Activated T-helper 2 cell treated with anti-CD3 and anti-CD28 coated beads, Interferon-gamma antibody, Interleukin-2, Interleukin-4, amounts not matched to agents 10 μg/mL and 5 μg/mL and 100 μg/mL, durations not matched to agents 14 hours and 24 hours and 36 hours (primary cell): ENCODE results near the gene PGAM2. TPM values are rescaled to one million over a fixed set of nuclear protein-coding genes. Genes with fewer than 3 reads are reported as not detected.

ENCODE experiments used
- DNase-seq: peaks from one replicate; pipeline ENCODE4 v3.0.0; 2021; ENCODE audit warnings: low spot score
- H3K27ac Mint-ChIP-seq: one replicate; pipeline ENCODE4 v1.8.0; 2021; ENCODE audit warnings: mixed read lengths
- H3K27me3 Mint-ChIP-seq: one replicate; pipeline ENCODE4 v1.8.0; 2021; ENCODE audit warnings: low read depth, mixed read lengths
- H3K36me3 Mint-ChIP-seq: one replicate; pipeline ENCODE4 v1.8.0; 2021; ENCODE audit warnings: low read depth, mixed read lengths
- H3K4me1 Mint-ChIP-seq: one replicate; pipeline ENCODE4 v1.8.0; 2021; ENCODE audit warnings: low read depth, mixed read lengths
- H3K4me3 Mint-ChIP-seq: one replicate; pipeline ENCODE4 v1.8.0; 2021; ENCODE audit warnings: low read depth, mild to moderate bottlenecking, moderate library complexity, mixed read lengths
- H3K9me3 Mint-ChIP-seq: one replicate; pipeline ENCODE4 v1.8.0; 2021; ENCODE audit warnings: mixed read lengths
- intact Hi-C: fragments of 100-400 bp; cut with micrococcal nuclease; formaldehyde crosslinking; loops from one replicate; pipeline ENCODE4 v1.15.1; 2023
- total RNA-seq: library from RNA; stranded (reverse); gene quantifications from 2 replicates; pipeline ENCODE4 v1.2.3, GENCODE V29; 2022

PGAM2 gene
- total RNA-seq, 1 donor from 2014 or later: 0.73 TPM

GRCh38 chr7:44085546-44085945 is 20.2 kb upstream of the PGAM2 start:
- H3K27me3 Mint-ChIP-seq: no peaks in the 10 kb centered on the region
- H3K27ac Mint-ChIP-seq: no peak overlapping the region
- intact Hi-C loops: no loop called here

GRCh38 chr7:44084701-44085100 is 19.3 kb upstream of the PGAM2 start:
- peaks cover 20% of the 10 kb centered on the region for H3K4me1 Mint-ChIP-seq
- H3K27me3 Mint-ChIP-seq: no peaks in the 10 kb centered on the region
- DNase-seq: no peak
- H3K4me3 Mint-ChIP-seq: no peak overlapping the region
- intact Hi-C loops: no loop called here
- H3K27ac Mint-ChIP-seq: no peak overlapping the region
- no peaks in the 10 kb centered on the region for H3K9me3 Mint-ChIP-seq
- peaks cover 17% of the 10 kb centered on the region for H3K36me3 Mint-ChIP-seq

More at GRCh38 chr7:44085546-44085945, 20.2 kb upstream of the PGAM2 start:
- Mint-ChIP-seq H3K4me1 (peaks cover 17% of the 10 kb centered on the region), H3K36me3 (peaks cover 10% of the 10 kb centered on the region), H3K4me3 (no peak overlapping the region), H3K9me3 (no peaks in the 10 kb centered on the region)
- DNase-seq: no peak

GRCh38 chr7:44083796-44084195 is 18.4 kb upstream of the PGAM2 start:
- Mint-ChIP-seq H3K4me1 (peaks cover 22% of the 10 kb centered on the region), H3K36me3 (peaks cover 21% of the 10 kb centered on the region), H3K27me3 (no peaks in the 10 kb centered on the region), H3K9me3 (no peaks in the 10 kb centered on the region), H3K27ac (peak overlapping the region; percentile 26), H3K4me3 (peak overlapping the region; percentile 66)
- intact Hi-C loops: loop anchor here (2.0 kb wide), 2 partner anchors 65 to 117 kb away; partner anchors contain the start of gene YKT6
- no peak for DNase-seq

DNA sequence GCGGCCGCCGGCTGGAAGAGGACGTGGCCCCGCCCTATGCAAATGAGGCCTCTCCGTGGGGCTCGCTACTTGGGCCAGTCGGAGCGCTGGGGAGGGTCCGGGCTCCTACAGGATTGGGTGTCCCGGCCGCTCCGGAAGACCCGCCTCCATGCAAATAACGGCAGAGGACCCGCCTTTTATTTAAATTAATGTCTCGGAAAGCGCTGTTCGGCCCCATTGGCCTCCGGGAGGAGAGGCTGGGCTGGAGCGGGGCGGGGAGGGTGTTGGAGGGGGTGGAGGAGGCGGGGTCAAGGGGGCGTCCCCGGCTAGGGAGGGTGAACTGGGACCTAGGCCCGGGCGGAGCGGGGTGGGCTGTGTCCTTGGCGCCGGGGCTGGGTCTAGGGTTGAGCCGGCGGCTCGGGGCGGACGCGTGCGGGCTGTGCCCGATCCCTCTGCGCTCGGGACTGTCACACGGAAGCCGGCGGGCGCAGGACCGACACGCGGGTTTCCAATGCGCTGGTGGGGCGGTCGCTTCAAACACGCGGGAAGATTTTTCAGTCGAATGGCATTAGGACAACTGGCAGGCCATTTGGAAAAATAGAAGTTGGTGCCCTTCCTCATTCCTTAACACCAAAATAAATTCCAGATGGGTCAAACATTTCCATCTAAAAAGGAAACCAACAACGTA is 17.3 kb upstream of the PGAM2 start:
- peak overlapping the region; percentile 80 for H3K4me3 Mint-ChIP-seq
- no peaks in the 10 kb centered on the region for H3K27me3 Mint-ChIP-seq
- no peaks in the 10 kb centered on the region for H3K9me3 Mint-ChIP-seq
- peaks cover 32% of the 10 kb centered on the region for H3K36me3 Mint-ChIP-seq
- peak overlapping the region; percentile 67 for H3K27ac Mint-ChIP-seq
- H3K4me1 Mint-ChIP-seq: peaks cover 29% of the 10 kb centered on the region
- intact Hi-C loops: loop anchor here (1.0 to 2.0 kb wide), 5 partner anchors 38 to 176 kb away; partner anchors contain the start of genes DBNL, POLD2 and YKT6
- peak; percentile 98 for DNase-seq

GRCh38 chr7:44081266-44081748 is 15.9 kb upstream of the PGAM2 start:
- DNase-seq: no peak
- Mint-ChIP-seq H3K27me3 (no peaks in the 10 kb centered on the region), H3K27ac (peak overlapping the region; percentile 94), H3K36me3 (peaks cover 42% of the 10 kb centered on the region), H3K9me3 (no peaks in the 10 kb centered on the region), H3K4me1 (peaks cover 31% of the 10 kb centered on the region), H3K4me3 (peak overlapping the region; percentile 87)
- intact Hi-C loops: no loop called here

DNA sequence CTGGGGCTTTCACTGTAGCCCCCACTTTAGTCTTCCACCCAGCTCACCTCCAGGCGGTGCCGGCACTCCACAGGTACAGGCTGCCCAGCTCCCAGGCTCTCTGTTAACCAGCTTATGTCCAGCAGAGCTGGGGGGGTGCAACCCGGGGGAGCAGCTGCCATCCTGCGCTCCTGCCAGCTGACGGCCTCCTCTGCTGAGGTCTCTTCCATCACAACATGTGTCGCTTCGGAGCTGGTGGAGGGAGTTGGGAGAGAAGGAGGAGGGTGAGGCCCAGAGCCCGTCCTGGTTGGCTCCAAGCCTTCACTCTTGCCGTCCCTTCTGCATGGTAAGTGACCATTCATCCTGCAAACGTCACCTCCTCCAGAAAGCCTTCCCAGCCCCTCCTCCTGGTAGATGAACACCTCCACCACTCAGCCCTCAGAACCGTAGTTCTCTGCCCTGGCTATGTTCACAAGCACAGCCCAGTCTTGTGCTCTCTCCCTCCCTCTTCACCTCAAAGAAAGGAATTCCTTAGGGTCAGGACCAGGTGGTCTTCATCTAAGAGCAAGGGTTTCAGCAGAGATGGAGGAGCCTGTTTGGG is 15.4 kb upstream of the PGAM2 start:
- no peaks in the 10 kb centered on the region for H3K9me3 Mint-ChIP-seq
- peak overlapping the region; percentile 94 for H3K27ac Mint-ChIP-seq
- intact Hi-C loops: no loop called here
- peak overlapping the region; percentile 87 for H3K4me3 Mint-ChIP-seq
- peaks cover 45% of the 10 kb centered on the region for H3K36me3 Mint-ChIP-seq
- no peaks in the 10 kb centered on the region for H3K27me3 Mint-ChIP-seq
- H3K4me1 Mint-ChIP-seq: peaks cover 31% of the 10 kb centered on the region
- DNase-seq: no peak

DNA sequence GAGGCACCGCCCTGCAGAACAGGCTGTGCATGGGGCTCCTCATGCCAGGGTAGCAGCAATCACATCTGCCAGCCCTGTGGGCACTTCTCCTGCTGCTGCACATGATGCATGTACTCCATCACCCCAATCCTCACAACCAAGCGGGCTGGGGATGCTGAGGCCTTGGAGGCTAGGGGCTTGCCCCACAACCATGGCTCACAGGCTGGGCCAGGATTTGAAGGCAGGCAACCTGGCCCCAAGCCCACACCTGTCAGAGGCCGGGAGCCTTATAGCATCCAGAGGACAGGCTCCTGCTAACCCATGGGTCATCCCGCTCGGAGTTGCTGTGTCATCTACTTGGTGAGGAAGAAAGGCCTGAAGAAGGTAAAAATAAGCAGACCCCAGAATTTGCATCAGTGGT is 14.8 kb upstream of the PGAM2 start:
- peaks cover 28% of the 10 kb centered on the region for H3K4me1 Mint-ChIP-seq
- no peak for DNase-seq
- no peak overlapping the region for H3K4me3 Mint-ChIP-seq
- H3K27ac Mint-ChIP-seq: no peak overlapping the region
- H3K27me3 Mint-ChIP-seq: no peaks in the 10 kb centered on the region
- intact Hi-C loops: no loop called here
- peaks cover 49% of the 10 kb centered on the region for H3K36me3 Mint-ChIP-seq
- no peaks in the 10 kb centered on the region for H3K9me3 Mint-ChIP-seq

GRCh38 chr7:44079331-44080021 is 14.1 kb upstream of the PGAM2 start:
- H3K4me3 Mint-ChIP-seq: no peak overlapping the region
- intact Hi-C loops: no loop called here
- peaks cover 55% of the 10 kb centered on the region for H3K36me3 Mint-ChIP-seq
- H3K27me3 Mint-ChIP-seq: no peaks in the 10 kb centered on the region
- H3K9me3 Mint-ChIP-seq: no peaks in the 10 kb centered on the region
- no peak for DNase-seq
- H3K27ac Mint-ChIP-seq: peak overlapping the region; percentile 17
- peaks cover 28% of the 10 kb centered on the region for H3K4me1 Mint-ChIP-seq

- DNase-seq: no peak
- intact Hi-C loops: no loop called here
- Mint-ChIP-seq H3K27me3 (no peaks in the 10 kb centered on the region), H3K4me1 (peaks cover 28% of the 10 kb centered on the region), H3K27ac (no peak overlapping the region), H3K36me3 (peaks cover 60% of the 10 kb centered on the region), H3K9me3 (no peaks in the 10 kb centered on the region), H3K4me3 (no peak overlapping the region)
Measured at GRCh38 chr7:44078521-44078920, 13.2 kb upstream of the PGAM2 start.

DNA sequence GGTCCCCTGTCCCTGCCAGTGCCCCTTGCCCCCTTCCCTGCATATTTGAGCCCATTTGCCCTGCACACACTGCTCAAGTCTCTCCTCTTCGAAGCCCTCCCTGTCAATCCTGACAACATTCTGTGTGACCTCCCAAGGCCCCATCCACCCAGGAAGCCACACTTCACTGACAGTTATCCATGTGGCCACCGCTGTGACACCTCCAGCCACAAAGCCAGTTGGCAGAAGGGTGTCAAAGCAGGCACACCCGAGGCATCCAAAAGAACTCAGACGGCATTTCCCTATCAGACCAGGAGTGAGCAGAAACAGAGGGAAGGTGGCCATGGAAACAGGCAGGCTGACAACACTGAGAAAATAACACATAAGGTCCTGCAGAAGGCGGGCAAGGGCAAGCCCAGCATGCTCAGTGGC is 12.3 kb upstream of the PGAM2 start:
- no peak for DNase-seq
- H3K36me3 Mint-ChIP-seq: peaks cover 66% of the 10 kb centered on the region
- peaks cover 25% of the 10 kb centered on the region for H3K4me1 Mint-ChIP-seq
- intact Hi-C loops: no loop called here
- no peaks in the 10 kb centered on the region for H3K27me3 Mint-ChIP-seq
- no peak overlapping the region for H3K27ac Mint-ChIP-seq
- no peak overlapping the region for H3K4me3 Mint-ChIP-seq
- no peaks in the 10 kb centered on the region for H3K9me3 Mint-ChIP-seq

DNA sequence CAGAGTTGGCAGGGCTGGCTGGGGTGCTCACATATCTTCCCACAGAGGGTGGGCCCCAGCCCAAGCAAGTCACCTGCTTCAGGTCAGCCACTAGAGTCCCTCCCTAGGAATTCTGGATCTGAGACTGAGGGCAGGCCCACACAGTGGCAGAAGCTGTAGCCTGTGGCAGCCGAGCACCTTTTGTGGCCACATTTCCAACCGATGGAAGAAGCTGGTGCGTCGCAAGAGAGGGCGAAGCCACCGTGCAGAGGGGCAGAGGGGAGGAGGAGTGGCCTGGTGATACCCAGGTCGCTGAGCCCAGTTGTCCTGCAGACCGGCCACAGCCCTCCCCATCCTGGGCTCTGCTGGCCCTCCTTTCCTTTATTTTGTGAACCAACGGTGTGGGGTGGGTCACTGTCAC is 11.7 kb upstream of the PGAM2 start:
- no peaks in the 10 kb centered on the region for H3K27me3 Mint-ChIP-seq
- H3K9me3 Mint-ChIP-seq: no peaks in the 10 kb centered on the region
- no peak for DNase-seq
- intact Hi-C loops: no loop called here
- H3K36me3 Mint-ChIP-seq: peaks cover 72% of the 10 kb centered on the region
- H3K4me3 Mint-ChIP-seq: no peak overlapping the region
- peaks cover 25% of the 10 kb centered on the region for H3K4me1 Mint-ChIP-seq
- no peak overlapping the region for H3K27ac Mint-ChIP-seq

DNA sequence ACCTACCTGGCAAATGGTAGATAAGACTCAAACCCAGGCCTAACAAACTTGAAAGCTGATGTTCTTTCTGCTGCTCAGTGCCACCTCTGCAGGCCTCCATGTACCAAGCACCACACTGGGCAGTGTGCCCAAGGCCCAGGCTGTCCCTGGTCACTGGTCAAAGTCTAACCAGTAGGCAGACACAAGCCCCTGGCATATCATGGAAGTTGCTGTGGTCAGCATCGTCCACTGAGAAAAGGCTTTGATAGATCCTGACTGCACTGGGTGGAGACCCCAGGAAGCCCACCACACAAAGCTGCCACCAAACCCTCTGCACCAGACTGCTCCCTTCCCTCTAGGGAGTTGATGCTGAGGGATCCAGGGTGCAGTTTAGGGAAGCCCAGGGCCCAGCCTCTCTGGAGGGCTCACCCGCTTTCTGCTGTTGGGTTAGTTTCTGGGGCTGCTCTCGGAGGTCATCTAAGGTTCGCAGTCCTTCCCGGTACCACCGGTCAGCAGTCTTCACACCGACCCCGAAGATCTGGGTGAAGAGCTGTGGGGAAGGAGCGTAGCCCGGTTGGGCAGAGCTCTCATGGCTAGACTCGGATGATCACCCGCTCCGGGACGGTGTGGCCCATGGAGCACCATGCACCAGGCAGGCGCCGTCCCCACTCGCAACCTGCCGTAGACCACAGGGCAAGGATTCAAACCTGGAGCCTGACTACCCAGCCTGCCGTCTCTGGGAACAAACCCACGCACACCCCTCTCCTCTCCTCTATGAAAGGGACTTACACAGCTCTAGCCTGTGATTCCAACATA is 10.9 kb upstream of the PGAM2 start:
- Mint-ChIP-seq H3K36me3 (peaks cover 74% of the 10 kb centered on the region), H3K27me3 (no peaks in the 10 kb centered on the region), H3K9me3 (no peaks in the 10 kb centered on the region), H3K4me3 (no peak overlapping the region), H3K4me1 (peaks cover 22% of the 10 kb centered on the region), H3K27ac (no peak overlapping the region)
- intact Hi-C loops: no loop called here
- no peak for DNase-seq
